Fibroblast of peridontal ligament (primary cell): ENCODE data around the gene EZH2.

Source experiments
- DNase-seq: peaks from one replicate; pipeline ENCODE4 v3.0.0-alpha.2; 2010; ENCODE audit errors: extremely low read depth

Gene EZH2

GRCh38 chr7:148807436-148807835, 76.7 kb downstream of the EZH2 start:
- no peak for DNase-seq

GRCh38 chr7:148806187-148806586, 77.9 kb downstream of the EZH2 start:
- DNase-seq: no peak

GRCh38 chr7:148804343-148805235, 79.5 kb downstream of the EZH2 start:
- no peak for DNase-seq

GRCh38 chr7:148803094-148803493, 81.0 kb downstream of the EZH2 start:
- DNase-seq: no peak

- DNase-seq: no peak
Measured at GRCh38 chr7:148802101-148802493, 82.0 kb downstream of the EZH2 start.

GRCh38 chr7:148800677-148801076, 83.4 kb downstream of the EZH2 start:
- DNase-seq: no peak

GRCh38 chr7:148799893-148800555, 84.1 kb downstream of the EZH2 start:
- DNase-seq: no peak

GRCh38 chr7:148796841-148797240, 87.2 kb downstream of the EZH2 start:
- DNase-seq: no peak

- DNase-seq: no peak
Measured at GRCh38 chr7:148794476-148794875, 89.6 kb downstream of the EZH2 start.

- DNase-seq: peak; percentile 24
Measured at GRCh38 chr7:148793590-148793989, 90.5 kb downstream of the EZH2 start.

- no peak for DNase-seq
Measured at GRCh38 chr7:148791546-148791945, 92.5 kb downstream of the EZH2 start.

- no peak for DNase-seq
Measured at GRCh38 chr7:148790850-148791249, 93.2 kb downstream of the EZH2 start.

- no peak for DNase-seq
Measured at GRCh38 chr7:148790131-148790726, 93.9 kb downstream of the EZH2 start.

- no peak for DNase-seq
Measured at GRCh38 chr7:148789220-148789619, 94.9 kb downstream of the EZH2 start.

GRCh38 chr7:148787571-148788295, 96.4 kb downstream of the EZH2 start:
- DNase-seq: no peak

- no peak for DNase-seq
Measured at GRCh38 chr7:148783801-148784527, 100.1 kb downstream of the EZH2 start.

GRCh38 chr7:148782757-148783456, 101.2 kb downstream of the EZH2 start:
- DNase-seq: no peak

- no peak for DNase-seq
Measured at GRCh38 chr7:148774471-148774870, 109.6 kb downstream of the EZH2 start.

- no peak for DNase-seq
Measured at GRCh38 chr7:148773334-148773733, 110.8 kb downstream of the EZH2 start.

- DNase-seq: peak; percentile 77
Measured at GRCh38 chr7:148772297-148773089, 111.6 kb downstream of the EZH2 start.
